NCI-H2227 treated with DMSO at 0.1 percent for 48 hours (cell line): ENCODE results near the gene TFPT.

Source experiments
- DNase-seq: peaks from one replicate; lab custom pipeline; 2025; lab: John Stamatoyannopoulos, UW

The TFPT gene, protein sequence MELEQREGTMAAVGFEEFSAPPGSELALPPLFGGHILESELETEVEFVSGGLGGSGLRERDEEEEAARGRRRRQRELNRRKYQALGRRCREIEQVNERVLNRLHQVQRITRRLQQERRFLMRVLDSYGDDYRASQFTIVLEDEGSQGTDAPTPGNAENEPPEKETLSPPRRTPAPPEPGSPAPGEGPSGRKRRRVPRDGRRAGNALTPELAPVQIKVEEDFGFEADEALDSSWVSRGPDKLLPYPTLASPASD

DNA sequence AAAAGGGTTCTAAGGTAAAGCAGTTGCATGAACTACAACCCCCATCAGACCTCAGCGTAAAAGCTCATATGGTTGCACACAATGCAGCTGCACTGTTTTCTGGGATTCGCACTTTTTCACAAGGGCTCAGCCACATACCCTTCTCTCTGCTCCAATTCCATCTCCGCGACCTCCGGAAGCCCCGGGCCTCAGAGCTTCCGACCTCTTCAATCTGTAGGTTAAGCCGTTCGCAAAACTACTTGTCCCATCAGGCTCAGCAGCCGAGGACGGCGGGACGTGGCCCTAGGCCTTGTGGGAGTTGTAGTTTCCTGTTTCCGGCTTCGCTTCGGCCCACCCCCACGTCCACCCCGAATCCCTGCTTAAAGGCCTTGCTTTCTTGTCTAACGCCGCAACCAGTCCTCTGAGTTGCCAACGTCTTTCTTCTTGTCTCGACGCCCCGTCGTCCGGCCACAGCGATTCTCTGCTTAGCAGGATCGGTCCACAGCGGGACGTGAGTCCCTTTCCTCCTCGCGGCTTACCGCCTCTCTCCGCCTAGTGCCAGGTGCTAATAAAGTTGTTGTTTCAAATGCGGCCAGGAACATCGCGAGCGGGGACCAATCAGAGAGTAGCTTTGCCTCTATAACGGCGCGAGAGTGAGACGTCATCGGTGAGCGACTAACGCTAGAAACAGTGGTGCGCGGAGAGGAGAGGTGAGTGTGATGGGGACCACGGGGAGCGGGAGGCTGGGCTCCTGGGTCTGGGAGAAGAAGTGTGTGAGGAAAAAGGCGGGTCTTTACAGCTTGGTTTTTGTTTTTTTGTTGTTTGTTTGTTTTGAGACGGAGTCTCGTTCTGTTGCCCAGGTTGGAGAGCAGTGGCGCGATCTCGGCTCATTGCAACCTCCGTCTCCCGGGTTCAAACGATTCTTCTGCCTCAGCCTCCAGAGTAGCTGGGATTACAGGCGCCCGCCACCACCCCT, at the start of gene TFPT, which contains the start of gene PRPF31:
Gene TFPT (minus strand): TSS at position 549 of the 955 bp plus-strand sequence. CDS start 388 bp downstream, at position 161.
Gene PRPF31 (plus strand): TSS at position 646 of the 955 bp plus-strand sequence. CDS start 2,525 bp downstream, outside the sequence.
- peak; percentile 100 for DNase-seq

DNA sequence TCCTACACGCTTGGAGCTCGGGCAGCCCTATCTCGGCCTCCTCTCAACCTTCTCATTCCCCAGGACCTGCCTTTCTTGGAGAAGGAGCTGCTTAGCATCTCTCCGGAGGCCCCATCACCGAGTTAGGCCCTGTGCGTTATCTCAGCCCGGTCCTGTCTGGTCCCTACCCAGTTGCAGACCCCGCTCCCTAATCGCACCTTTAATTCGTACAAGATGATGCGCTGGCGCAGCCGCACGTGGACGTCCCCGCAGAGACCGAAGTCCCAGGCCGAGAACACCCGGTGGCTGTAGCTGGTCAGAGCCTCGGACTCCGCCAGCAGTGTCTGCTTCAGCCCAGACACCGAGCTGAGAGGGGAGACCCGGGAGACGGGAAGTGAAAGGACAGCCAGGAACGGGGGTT, 49.8 kb upstream of the TFPT start:
- DNase-seq = no peak

DNA sequence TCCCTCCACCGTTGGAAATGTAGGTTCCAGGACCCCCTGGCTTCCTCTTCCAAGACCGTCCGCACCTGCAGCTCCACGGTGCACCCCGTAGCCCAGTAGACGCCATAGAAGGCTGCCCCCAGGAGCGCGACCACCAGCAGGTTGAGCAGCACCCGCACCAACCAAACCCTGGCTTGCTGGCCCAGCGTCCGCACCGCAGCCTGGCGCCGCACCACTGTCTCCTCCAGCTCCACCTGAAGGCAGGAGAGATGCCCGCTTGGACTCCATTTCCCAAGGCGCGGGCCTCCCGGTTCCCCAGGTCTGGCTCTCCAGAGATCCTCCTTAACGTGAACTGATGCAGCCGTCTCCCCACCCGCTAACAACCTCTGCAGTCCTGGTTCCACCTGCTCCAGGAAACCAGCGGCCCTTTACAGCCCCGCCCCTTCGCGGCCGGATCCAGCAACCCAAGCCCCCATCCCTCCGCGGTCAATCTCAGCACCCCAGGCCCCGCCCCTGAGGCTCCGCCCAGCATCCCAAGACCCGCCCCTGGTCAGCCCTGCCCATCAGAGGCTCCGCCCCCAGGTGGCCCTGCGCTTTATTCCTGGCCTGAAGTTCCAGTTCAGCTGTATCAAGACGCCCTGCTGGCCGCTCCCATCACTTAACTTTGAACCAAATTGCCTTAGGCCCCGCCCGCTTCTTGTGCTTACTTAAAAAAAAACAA, 49.1 kb upstream of the TFPT start:
- DNase-seq = no peak

DNA sequence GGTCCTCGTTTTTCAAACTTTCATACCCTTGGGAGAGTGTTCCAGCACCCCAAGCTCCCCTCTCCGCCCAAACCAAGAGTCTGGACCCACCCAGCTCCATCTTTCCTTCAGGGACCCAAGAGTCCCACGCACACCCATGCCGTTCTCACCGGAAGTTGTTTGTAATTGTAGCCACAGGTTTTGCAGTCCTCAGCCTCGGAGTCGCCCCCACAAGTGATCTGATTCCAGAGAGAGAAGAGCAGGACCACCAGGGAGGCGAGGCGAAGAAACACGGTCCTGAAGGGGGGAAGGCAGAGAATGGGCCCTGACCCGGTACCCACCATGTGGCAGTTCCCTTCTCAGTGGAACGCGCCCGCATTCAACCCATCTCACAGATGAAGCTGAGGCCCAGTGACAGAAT, 47.4 kb upstream of the TFPT start:
- DNase-seq = no peak

DNA sequence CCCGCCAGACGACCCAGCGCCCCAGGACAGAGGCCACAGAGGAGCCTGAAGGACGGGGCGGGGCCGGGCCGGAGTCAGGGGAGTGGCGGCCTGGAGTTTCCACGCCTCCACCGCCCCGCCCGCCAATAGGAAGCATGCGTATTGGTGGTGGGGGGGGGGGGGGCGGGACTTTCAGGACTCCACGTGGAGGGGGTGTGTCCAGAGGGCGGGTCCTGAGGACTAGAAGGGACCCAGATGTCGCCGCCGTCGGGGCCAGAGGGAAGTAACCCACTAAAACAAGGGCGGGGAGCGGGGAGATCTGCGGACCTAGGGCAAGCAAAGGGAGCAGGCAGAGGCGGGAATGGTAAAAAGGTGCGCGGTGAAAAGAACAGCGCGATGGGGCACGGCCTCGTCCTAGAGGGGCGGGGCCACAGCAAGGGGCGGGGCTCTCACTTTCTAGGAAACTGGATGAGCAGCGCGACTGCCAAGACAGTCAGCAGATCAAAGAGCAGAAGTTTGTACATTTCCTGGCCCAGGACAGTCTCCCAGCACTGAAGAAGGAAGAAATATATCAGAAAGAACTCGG, 46.9 kb upstream of the TFPT start:
- DNase-seq = no peak

DNA sequence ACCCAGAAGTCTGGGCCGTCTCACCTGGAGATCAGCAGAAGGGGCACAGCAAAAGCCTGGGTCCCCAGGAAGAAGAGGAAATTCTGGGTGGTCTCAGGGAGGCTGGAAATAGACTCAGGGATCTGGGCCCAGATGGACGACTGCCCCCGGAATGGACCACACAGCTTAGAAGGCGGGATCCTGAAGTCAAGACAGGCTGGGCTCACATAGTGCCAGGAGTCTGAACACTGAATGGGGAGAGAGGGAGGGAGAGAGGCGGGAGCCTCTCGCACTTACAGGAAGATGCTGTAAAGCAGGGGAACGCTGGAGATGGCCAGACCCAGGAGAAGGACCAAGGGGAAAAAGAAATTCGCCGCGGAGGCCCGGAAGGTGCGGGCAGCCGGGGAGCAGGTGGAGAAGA, 45.4 kb upstream of the TFPT start:
- DNase-seq = peak; percentile 39

DNA sequence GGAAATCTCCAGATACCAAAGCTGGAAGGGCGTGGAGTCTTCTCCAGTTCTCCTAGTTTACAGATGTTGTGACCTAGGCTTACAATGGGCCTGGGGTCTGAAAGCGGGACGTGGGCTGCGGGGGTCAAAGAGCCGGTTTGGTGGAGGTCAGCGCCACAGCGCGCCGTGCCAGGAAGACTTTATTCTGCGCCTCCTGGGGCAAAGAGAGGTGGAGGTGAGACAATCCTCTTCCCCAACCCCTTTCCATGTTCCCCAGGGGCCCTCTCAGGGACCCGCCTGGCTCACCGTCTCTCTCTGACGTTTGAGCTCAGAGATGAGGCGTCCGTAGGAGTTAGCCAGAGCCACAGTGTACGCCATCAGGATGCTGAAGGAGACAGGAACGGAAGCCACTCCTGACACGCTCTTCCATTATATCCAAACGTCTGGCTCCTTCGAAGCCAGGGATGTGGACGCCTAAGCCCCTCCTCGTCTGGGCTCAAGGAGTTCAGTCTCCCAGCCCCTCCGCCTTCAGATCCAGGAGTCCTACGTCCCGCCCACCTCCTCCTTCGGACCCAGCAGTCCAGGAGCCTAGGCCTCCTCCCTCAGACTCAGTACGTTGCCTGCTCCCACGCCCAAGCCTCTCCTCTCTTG, 44.8 kb upstream of the TFPT start:
- DNase-seq = peak; percentile 83

DNA sequence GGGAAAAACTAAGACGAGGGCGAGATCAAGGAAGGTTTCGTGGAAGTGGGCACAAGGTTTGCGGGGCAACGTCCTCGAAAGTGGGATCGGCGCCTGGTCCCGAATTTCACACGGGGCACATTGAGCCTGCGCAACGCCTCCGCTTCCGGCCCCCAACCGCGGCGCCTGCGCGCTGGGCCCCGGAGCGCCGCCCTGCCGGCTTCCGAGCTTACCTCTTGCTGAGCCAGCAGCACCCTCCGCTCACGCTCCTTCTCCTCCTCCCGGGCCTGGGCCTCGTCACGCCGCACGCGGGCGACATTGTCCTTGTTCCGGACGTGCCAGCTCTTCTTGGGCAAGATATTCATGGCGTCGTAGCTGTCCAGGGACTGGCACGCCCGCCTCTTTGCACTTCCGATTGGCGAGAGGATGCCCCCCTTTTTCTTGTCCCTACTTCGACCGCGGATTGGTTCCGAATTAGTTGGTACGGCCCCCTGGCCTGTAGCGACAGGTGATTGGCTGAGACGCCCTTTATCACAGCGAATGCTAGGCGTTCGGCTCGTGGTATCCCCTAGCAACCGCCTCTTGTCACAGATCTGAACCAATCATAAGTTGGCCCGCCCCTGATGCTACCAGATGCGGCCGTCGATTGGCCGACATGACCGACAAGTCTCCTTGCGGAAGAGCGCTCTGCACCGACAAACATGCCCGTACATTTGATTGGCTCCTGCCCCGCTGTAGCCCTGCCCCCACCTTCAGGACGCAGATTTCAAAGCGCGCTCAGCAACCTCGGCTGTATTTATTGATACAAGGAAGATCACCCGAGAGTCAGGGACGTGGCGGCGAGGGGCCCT, 44.1 kb upstream of the TFPT start, which contains the start of gene LENG1:
Gene LENG1 (minus strand): TSS at position 370 of the 830 bp plus-strand sequence. CDS start 26 bp downstream, at position 344.
- DNase-seq = peak; percentile 100

DNA sequence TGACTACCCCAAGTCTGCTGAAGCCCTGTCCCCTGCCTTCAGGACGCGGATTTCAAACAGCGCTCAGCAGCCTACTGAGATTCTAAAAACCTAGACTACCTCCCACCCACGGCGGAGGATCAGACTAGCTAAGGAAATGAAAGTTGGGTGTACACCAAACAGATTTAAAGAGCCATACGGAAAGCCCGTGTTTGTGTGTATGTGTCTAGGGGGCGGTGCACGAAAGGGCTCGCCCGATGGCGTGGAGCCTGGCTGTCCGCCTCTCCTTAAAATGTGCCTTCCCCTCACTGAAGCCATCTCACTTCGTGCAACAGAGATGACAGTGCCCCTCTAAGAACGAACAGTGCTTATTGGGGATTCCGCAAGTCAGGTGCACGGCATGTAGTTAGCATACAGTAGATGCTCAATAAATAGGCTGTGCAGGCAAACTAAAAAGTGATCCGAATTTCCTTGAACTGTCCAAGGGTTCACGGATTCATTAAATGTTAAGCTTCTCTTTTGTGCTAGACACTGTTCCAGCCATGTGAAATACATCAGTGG, 43.4 kb upstream of the TFPT start:
- no peak for DNase-seq

DNA sequence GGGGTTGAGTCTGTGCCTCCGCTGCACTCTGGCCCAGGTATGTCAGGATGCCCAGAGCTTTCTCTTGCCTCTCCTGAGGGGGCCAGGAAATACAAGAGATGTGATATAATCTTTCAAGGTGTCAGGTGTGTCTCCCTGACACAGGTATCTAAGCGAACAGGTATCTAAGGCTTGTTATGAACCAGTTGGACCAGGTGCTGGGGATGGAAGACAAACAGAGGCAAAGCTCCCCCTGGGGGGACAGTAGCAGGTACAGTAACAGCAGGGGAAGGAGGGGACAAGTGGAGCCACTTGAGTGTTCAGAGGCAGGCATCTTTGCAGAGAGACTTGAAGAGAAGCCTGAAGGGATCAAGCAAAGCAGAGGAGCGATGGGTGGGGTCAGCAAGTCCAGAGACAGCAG, 41.5 kb upstream of the TFPT start:
- no peak for DNase-seq

DNA sequence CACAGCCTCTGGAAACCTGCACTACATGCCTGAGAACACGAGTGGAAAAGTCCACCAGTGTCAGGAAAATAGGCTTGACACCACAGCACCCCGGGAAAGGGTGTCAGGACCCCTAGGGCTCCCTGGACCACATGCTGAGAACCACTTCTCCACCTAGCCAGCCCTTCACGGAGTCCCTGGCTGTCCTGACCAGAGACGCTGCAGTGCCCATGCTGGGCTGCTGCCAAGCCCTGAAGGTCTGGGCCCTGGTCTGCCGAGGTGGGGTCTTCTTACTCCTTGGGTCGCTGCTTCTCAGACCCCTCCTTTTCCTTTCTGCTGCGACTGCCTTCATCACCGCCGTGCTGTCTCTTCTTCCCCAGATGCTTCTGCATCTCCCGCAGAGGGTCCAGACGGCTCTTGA, 41.0 kb upstream of the TFPT start:
- no peak for DNase-seq

DNA sequence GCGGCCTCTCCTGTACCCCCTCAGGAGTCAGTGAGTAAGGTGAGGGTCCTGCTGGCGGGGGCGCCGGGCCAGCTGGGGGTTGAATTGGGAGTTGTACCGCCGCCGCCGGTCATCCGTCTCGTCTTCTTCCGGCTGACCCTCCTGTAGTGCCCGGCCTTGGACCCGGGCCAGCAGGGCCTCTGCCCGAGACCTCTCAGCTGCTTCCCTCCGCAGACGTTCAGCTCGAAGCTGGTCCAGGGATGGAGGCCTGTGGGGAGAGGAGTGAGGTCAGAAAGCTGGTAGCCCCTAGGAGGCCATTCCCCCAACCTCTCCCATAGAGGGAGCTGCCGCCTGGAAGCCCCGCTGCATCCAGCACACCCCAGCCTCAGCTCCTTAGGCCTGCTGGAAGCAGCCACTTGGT, 40.2 kb upstream of the TFPT start:
- DNase-seq = no peak

DNA sequence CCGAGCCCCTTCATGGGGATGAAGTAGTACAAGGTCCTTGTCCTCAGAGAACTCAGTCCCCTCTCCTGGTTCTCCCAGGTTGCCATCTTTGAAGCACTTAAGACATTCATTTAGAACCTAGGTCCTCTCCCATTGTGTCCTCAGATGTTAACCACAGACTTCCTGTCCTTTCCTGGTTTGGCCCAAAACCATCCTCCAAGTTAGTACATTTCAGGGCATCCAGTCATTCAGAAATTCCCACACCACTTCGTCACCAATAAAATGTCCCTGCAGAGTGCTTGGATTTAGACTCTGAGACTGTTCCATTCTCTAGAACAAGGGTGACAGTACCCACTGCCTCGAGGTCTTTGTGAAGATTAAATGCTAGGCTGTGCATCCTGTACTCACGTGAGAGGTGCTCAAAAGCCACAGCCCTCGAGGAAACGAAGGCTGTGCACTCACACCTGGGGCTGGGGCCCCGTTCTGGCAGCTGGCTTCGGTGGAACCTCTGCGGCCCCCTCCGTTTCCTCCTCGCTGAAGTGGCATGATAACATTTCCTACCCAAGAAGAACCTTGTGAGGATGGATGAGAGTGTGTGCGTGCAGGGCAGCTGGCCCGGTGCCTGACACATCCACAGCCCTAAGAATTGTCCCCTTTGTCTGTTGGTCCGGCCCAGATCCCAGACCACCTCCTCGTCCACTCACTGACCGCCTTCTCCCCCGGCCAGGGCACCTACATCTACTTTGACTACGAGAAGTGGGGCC, 39.3 kb upstream of the TFPT start:
- no peak for DNase-seq

DNA sequence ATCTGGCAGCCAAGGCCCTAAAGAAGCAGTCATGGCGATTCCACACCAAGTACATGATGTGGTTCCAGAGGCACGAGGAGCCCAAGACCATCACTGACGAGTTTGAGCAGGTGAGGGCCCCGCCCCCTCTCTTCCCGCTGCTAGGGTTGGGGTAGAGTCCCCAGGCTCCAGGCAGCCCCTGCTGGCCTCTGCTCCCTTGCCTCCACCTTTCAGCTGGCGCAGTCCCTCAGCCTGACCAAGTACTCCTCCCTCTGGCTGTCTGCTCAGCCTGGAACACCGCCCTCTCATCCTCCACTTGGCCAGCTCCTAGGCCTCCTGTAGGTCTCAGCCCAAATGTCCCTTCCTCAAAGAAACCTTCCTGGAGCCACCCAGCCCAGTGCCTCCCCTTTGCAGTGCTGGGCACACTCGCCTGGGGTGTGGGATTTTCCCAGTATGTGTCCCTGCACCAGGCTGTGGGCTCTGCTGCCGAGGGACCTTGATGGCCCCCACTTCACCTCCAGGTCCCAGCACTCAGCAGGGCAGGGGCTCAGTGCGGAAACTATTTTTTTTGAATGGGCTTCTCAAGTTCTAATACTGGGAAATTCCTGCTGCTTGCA, 38.4 kb upstream of the TFPT start:
- DNase-seq = no peak

DNA sequence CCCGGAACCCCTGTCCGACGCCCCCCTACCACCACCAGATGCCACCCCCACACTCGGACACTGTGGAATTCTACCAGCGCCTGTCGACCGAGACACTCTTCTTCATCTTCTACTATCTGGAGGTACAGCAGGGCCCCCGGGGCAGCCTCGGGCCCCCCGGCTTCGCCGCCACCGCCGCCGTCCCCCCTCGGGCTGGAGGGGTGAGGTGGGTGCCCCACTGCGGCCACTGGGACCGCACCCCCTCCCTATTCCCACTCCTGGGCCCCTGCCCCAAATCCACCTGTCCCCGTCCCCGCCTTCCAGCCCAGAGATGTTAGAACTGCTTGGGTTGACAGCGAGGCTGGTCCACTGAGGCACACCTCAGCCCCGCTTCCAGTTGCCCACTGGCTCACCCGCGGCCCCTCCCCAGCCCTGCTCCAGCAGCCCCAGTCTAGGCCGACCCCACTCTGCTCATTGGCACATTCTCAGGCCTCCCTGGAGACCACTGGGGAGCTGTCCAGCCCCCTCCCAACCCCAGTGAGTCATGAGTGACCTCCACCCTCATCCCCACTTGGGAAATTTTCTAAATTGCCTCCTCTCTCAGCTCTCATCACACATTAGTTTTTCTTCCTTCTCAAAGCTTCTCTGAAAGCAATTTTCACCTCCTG, 37.5 kb upstream of the TFPT start:
- DNase-seq = no peak

DNA sequence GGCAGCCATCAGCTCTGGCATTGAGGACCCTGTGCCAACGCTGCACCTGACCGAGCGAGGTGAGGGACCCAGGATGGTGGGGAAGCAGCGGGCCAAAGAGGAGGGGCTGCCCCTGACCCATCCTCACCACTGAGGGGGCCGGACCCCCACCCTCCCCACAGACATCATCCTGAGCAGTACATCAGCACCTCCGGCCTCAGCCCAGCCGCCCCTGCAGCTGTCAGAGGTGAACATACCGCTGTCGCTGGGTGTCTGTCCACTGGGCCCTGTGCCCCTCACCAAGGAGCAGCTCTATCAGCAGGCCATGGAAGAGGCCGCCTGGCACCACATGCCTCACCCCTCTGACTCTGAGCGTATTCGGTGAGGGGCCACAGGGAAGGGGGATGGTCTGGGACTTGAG, 36.8 kb upstream of the TFPT start:
- no peak for DNase-seq

DNA sequence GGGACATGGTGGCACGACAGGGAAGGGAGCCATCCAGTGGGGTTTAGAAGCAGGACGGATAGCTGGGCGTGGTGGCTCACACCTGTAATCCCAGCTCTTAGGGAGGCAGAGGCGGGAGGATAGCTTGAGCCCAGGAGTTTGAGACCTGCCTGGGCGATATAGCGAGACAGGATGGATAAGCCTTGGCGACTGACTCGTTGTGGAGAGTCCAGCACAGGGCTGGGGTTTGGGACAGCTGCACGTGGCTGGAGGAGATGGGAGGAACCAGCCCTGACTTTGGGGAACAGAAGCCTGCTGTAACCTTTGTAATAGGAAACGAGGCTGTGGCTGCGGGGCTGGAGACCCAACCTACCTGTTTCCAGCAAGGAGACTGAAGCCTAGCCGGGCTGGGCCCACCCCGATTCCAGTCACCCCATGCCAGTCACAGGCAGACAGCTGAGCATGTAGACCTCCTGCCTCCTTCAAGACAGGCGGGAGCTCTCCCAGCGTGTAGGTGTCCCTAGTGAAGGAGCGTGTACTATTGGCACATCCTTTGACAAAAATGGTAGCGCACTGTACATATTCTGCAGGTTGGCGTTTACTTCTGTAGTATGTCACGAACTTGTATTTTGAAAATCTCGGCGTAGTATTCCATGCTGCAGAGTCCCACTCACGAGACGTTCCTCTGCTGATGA, 36.0 kb upstream of the TFPT start:
- no peak for DNase-seq
